SJCRH30 (cell line): Measurements from ENCODE around the gene FMO1. TPM values are rescaled to one million over a fixed set of nuclear protein-coding genes. Genes with fewer than 3 reads are reported as not detected.
A peak's percentile ranks its signal among the peaks of the same experiment; 100 is the strongest.
"Not testable (repeated sequence)": the region's sequence is repeated elsewhere in the genome, so short reads cannot be mapped to it uniquely, and the experiment has no call there.

Source experiments
- DNase-seq, 2 experiments: peaks; one replicate each; pipeline ENCODE4 v3.0.0-alpha.2; 2015 to 2020
- H3K27ac ChIP-seq: fragments of 250-450 bp; sonication (Bioruptor Pico); 2 replicates; pipeline ENCODE4 v1.5.1; 2020; ENCODE audit warnings: mild to moderate bottlenecking, moderate library complexity
- H3K27me3 ChIP-seq: fragments of 250-450 bp; sonication (Bioruptor Pico); 2 replicates; pipeline ENCODE4 v1.5.1; 2020; ENCODE audit warnings: mild to moderate bottlenecking, moderate library complexity
- H3K36me3 ChIP-seq: fragments of 250-450 bp; sonication (Bioruptor Pico); 2 replicates; pipeline ENCODE4 v1.5.1; 2020; ENCODE audit warnings: mild to moderate bottlenecking, moderate library complexity
- H3K4me1 ChIP-seq: fragments of 250-450 bp; sonication (Bioruptor Pico); 2 replicates; pipeline ENCODE4 v1.5.1; 2020; ENCODE audit warnings: mild to moderate bottlenecking, moderate library complexity
- H3K4me3 ChIP-seq: fragments of 250-450 bp; sonication (Bioruptor Pico); 2 replicates; pipeline ENCODE4 v1.5.1; 2020; ENCODE audit warnings: mild to moderate bottlenecking, moderate library complexity
- H3K9me3 ChIP-seq: fragments of 250-450 bp; sonication (Bioruptor Pico); replicated peaks from 2 replicates; pipeline ENCODE4 v1.5.1; 2020; ENCODE audit warnings: mild to moderate bottlenecking, moderate library complexity
- total RNA-seq: library from RNA; depleted of rRNA; stranded (reverse); fragments of >200 nt; shearing (Covaris generic); gene quantifications from 2 replicates; pipeline ENCODE4 v1.2.3, GENCODE V29; 2014

Gene FMO1
- total RNA-seq, 1 experiment from 2014 or later = not detected

DNA sequence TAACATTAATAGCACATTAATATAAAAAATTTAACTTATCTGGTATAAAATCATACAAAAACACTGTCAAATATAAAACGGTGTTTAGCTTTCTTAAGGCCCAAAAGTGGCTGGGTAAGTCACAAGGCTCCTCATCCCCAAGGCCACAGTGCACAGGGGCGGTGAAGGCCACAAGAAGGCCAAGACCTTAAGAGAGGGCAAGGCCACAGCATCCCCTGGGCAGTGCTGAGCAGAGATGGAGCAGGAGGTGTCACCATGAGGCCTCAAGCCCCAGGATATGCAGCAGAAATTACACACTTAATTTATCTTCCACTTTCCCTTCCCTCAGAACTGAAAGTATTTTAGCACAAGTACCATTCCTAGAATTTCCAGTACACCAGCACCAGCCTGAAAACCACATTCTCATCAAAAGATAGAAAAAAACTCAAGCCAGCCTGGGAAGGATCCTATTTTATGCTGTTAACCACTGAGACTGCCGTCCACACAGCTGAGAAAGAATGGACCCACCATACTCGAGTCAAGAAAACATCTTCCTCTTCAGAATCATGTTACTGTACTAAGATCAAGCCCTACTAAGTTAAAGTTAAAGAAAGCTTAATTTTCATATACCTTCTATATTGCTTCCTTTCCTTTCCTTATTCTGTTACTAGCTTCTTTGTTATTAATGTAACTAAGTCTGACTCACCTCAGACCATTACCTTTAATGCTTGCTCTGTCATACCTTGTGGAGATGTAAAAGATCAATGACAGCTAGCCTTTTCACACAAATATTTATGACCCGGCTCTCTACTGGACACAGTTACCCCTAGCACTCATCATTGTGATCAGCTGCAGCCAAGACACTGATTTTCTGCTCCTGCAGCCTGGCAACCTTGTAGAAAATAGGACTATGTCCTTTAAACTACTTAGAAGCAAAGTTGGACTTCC is 26.4 kb upstream of the FMO1 start:
- no peaks in the 10 kb centered on the region for H3K27me3 ChIP-seq
- H3K4me3 ChIP-seq = no peak overlapping the region
- DNase-seq = no peak
- no peak overlapping the region for H3K27ac ChIP-seq
- H3K9me3 ChIP-seq = no peaks in the 10 kb centered on the region
- H3K4me1 ChIP-seq = 0 out of 2 replicates have a peak, but pooled peaks cover 15% of the 10 kb centered on the region
- H3K36me3 ChIP-seq = no peaks in the 10 kb centered on the region

DNA sequence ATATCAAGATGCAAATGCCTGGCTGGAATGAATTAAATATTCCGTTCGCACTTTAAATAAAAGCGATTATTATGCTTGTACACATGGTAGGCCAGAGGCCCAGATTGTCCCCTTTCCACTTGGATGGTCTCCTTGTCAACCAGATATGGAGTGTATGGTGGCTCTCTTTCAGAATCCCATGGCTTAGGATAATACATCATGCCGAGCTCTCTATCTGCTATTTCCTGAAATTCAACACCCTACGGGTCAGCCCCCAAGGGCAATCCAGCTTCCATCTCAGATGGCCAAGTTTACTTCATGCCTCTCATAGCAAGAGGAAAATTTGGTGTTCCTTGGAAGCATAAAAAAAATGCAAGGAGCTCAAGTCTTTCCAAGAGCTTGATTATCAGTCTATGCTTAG is 25.4 kb upstream of the FMO1 start:
- DNase-seq = peak; percentile 28 to 59
- no peak overlapping the region for H3K27ac ChIP-seq
- H3K9me3 ChIP-seq = no peaks in the 10 kb centered on the region

DNA sequence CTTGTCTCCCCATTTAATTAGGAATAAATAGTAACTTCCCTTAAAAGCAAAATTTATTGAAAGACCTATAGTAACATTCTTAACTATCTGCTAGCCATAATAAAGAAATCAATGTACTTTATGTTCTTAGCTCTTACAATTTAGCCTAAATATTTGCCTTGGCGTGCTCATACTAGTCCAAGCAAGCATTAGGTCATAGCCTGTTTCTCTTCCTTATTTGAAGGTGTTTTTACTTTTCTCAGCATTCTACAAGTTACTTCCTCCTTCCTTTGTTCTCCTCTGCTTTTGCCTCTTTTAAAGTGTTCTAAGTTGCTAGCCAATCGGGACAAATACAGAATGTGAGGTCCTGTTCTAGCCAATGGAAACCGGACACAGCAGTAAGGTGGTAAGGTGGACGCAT is 24.0 kb upstream of the FMO1 start:
- 0 out of 2 replicates have a peak, but pooled peaks cover 15% of the 10 kb centered on the region for H3K4me1 ChIP-seq
- not testable (repeated sequence) for H3K36me3 ChIP-seq, H3K27ac ChIP-seq, H3K27me3 ChIP-seq, DNase-seq, H3K4me3 ChIP-seq, H3K9me3 ChIP-seq

More for the DNA sequence above, 25.4 kb upstream of the FMO1 start:
- H3K4me3 ChIP-seq = no peak overlapping the region
- H3K4me1 ChIP-seq = 0 out of 2 replicates have a peak, but pooled peaks cover 15% of the 10 kb centered on the region
- no peaks in the 10 kb centered on the region for H3K36me3 ChIP-seq
- no peaks in the 10 kb centered on the region for H3K27me3 ChIP-seq

DNA sequence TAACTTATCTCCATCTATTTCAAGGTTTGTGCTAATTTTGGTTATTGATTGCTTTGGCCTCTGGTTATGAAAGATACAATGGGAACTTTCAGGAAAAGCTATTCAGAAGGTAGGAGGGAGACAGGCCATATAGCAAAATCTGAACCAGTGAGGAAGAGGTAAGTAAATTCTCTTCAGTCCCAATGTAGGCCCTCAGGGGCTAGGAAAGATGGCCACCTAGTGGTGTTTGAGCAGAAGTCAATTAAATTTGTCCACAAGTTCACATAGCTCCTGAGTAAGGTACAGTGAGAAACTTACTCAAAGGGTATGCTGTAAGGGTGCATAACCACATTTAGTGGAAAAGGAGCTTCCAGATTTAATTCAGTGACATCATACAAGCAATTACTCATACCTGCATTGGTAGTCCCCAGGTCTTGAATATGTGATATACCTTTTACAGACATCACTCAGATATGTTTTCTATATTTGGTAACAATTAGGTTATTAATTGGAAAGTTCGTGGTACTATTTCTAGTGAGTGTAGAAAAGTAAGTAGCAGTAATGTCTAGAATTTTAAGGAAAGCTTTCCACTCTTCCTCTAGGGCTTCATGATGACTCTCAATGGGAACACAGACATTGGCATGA is 21.4 kb upstream of the FMO1 start:
- Histone ChIP-seq H3K9me3 (no peaks in the 10 kb centered on the region), H3K4me1 (0 out of 2 replicates have a peak, but pooled peaks cover 6% of the 10 kb centered on the region), H3K27ac (no peak overlapping the region), H3K36me3 (no peaks in the 10 kb centered on the region), H3K4me3 (no peak overlapping the region), H3K27me3 (no peaks in the 10 kb centered on the region)
- peak; percentile 37 to 76 for DNase-seq

DNA sequence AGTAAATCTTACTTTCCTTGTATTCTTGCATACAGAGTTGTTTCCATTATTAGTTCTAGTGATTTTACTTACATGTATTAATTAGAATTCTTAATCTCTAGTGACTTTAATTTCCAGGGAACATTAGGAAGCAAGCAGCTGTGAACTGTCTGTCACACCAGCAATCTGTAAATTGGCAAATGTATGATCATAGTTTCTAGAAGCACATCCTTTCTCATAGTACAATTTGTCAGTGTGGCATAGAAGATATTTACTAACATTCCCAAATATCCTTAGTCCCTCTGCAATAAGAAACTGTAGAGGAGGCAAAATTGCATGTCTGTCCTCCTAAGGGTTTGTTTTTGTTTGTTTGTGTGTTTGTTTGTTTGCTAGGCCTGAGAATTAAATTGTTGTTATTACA is 17.0 kb upstream of the FMO1 start:
- Histone ChIP-seq H3K36me3 (no peaks in the 10 kb centered on the region), H3K4me3 (no peak overlapping the region), H3K4me1 (no peaks in the 10 kb centered on the region), H3K27me3 (no peaks in the 10 kb centered on the region), H3K9me3 (no peaks in the 10 kb centered on the region), H3K27ac (no peak overlapping the region)
- no peak for DNase-seq

DNA sequence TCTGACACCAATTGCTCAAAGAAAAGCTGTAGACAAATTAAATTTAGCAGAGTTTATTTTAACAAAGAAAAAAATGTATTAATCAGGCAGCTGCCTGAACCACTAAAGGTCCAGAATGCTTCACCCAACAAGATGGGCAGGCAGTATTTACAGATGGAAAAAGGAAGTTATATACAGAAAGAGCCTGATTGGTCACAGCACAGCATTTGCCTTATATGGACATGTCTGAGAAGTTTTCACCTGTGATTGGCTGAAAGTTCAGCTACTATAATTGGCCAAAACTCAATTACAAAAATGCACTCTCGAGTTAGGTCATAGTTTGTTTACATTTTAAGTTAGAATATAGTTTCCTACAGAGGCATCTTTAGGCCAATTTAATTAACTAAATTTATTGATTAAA is 15.1 kb upstream of the FMO1 start:
- no peaks in the 10 kb centered on the region for H3K9me3 ChIP-seq
- no peak for DNase-seq
- H3K4me1 ChIP-seq = no peaks in the 10 kb centered on the region
- H3K36me3 ChIP-seq = no peaks in the 10 kb centered on the region
- H3K27ac ChIP-seq = no peak overlapping the region
- H3K4me3 ChIP-seq = no peak overlapping the region
- no peaks in the 10 kb centered on the region for H3K27me3 ChIP-seq

DNA sequence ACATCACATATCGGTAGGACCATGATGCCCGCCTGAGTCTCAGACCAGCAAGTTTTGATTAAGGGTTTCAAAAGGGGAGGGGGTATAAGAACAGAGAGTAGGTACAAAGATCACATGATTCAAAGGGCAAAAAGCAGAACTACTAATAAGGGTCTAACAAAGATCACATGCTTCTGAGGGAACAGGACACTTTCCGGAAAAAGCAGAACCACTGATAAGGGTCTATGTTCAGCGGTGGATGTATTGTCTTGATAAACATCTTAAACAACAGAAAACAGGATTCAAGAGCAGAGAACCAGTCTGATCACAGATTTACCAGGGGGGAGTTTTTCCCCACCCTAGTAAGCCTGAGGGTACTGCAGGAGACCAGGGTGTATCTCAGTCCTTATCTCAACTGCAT is 12.1 kb upstream of the FMO1 start:
- H3K4me3 ChIP-seq, H3K36me3 ChIP-seq, H3K27ac ChIP-seq, DNase-seq, H3K9me3 ChIP-seq, H3K4me1 ChIP-seq, H3K27me3 ChIP-seq: not testable (repeated sequence)

DNA sequence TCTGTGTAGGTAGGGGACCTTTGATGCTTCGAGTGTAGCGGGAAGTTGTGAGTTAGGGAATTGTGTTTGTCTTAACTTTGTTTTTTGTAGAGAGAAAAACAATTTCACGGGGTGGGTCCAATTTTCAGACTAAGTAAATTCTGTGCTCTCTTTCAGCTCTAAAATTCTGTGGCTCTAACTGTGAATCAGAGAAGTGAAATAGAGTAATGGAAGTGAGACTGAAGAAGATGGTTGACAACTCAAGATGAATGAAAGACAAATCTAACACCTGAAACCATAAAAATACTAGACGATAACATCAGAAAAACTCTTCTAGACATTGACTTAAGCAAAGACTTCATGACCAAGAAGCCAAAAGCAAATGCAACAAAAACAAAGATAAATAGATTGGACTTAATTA is 4.4 kb upstream of the FMO1 start:
- H3K27me3 ChIP-seq = no peaks in the 10 kb centered on the region
- H3K9me3 ChIP-seq = no peaks in the 10 kb centered on the region
- H3K27ac ChIP-seq = no peak overlapping the region
- H3K4me3 ChIP-seq = no peak overlapping the region
- no peaks in the 10 kb centered on the region for H3K4me1 ChIP-seq
- no peak for DNase-seq
- H3K36me3 ChIP-seq = no peaks in the 10 kb centered on the region

DNA sequence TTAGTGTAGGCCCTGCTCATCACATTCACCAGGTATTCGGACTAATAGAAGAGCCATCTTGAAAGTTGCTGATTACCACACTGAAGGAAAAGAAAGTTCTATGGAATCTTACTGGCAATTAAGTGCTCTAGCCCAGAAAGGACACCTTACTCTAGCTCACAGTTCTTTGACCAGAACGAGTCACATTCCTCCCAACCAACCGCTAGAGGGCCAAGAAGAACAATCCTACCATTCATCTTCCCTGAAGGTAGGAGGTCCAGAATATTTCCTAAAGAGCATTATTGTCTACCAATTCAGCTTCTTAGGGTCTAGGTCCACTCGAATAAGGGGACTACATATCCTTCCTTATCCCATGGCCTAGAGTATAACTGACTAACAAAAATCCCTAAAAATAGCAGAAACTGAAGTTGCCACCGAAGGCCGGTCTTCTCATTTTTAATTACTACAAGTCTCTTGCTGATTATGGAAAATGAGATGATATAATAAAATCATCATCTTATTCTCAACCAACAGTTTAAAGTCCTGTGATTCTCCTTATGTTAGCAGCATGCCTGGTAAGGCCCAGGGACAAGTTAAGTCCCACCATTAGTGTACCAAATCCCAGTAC is 2.7 kb upstream of the FMO1 start:
- Histone ChIP-seq H3K4me1 (no peaks in the 10 kb centered on the region), H3K36me3 (no peaks in the 10 kb centered on the region), H3K9me3 (no peaks in the 10 kb centered on the region), H3K4me3 (no peak overlapping the region), H3K27me3 (no peaks in the 10 kb centered on the region), H3K27ac (no peak overlapping the region)
- DNase-seq = peak; percentile 17 to 67

DNA sequence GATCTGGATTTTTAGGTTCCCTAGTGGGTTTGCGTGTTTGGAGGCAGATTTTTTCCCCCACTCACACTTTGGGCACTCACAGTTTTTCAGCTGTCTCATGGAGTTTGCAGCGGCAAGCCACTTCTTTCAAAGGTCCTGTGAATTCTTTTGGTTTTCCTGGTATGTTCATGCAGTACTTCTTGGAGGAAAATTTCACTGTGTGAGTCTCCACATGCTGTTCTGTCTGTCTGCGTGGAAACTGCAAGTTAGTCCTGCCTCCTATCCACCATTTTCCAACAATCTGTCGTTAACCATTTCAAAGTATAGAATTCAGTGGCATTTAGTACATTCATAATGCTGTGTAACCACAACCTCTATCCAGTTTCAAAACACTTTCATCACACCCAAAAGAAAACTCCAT is 793 bp upstream of the FMO1 start:
- Histone ChIP-seq H3K27ac (no peak overlapping the region), H3K36me3 (no peaks in the 10 kb centered on the region)
- DNase-seq = no peak

DNA sequence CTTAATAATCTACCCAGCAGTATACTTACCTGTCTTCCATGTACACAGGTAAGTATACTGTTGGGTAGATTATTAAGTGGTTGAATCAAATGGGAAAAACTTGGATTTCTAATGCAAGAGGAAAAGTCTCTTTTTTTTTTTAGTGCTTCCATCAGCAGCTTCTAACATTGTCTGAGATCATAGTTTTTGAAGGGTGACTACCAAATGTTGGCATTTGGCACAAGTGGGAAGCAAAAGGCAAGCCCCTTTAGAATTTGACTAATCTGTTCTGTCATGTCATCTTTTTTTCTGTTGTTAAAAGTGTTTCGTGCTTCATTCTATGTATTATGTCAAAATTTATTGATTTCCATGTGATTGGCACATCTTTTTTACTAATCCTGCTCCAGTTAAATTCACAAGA is 547 bp downstream of the FMO1 start:
- Histone ChIP-seq H3K36me3 (no peaks in the 10 kb centered on the region), H3K27me3 (no peaks in the 10 kb centered on the region), H3K4me1 (peaks cover 9% of the 10 kb centered on the region), H3K9me3 (no peaks in the 10 kb centered on the region), H3K27ac (no peak overlapping the region), H3K4me3 (no peak overlapping the region)
- no peak for DNase-seq

More for the DNA sequence above, 793 bp upstream of the FMO1 start:
- Histone ChIP-seq H3K4me1 (peaks cover 6% of the 10 kb centered on the region), H3K4me3 (no peak overlapping the region), H3K27me3 (no peaks in the 10 kb centered on the region), H3K9me3 (no peaks in the 10 kb centered on the region)

DNA sequence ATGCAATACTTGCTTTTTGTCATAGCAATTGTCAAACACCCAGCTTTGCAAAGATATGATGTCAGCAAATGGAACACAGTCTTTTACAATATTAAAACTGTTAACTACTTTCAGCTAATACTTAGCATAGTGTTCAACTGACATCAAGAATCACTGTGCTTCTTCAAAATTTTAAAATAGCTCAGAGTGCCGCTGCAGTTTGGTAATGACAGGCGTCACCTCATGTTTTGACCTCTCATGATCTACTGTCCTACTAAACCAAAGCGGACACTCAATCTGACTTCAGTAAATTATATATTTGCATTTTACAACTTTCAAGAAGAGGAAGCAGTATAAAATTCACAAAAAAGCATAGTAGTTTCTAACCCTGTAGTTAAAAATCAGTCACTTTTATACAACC is 2.0 kb downstream of the FMO1 start:
- H3K27ac ChIP-seq = no peak overlapping the region
- H3K9me3 ChIP-seq = no peaks in the 10 kb centered on the region
- H3K36me3 ChIP-seq = no peaks in the 10 kb centered on the region
- no peaks in the 10 kb centered on the region for H3K27me3 ChIP-seq
- DNase-seq = no peak
- no peak overlapping the region for H3K4me3 ChIP-seq
- peaks cover 9% of the 10 kb centered on the region for H3K4me1 ChIP-seq

DNA sequence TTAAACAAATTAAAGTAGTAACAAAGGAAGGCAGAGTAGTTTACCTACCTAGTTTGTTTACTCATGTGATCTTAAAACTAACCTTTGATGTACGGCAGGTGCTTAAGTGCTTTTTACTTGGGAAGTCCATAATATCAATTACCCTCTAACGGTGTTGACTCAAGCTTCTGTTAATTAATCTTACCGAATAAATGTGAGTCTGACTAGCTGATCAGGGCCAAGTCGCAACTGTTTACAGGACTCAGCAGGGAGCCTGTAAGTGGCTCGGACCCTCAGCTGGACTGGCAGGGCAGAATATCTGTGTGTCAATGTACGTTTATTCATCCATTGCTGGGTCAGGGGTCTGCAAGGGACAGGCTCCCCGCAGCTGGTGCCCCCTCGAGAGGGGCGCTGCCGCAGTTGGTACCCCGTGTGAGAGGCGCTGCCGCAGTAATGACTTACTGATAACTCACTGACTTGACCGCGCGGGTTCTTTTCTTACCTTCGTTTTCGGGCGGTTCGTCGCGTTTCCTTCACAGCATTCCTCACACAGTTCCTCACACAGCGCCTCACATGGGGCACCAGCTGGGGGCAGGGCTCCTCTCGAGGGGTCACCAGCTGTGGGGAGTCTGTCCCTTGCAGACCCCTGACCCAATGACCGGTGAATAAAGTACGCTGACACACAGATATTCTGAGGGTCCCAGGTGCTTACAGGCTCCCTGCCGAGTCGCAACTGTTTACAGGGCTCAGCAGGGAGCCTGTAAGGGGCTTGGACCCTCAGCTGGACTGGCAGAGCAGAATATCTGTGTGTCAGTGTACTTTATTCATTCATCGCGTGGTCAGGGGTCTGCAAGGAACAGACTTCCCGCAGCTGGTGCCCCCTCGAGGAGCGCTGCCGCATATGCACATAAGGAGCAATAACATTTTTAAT is 3.0 kb downstream of the FMO1 start:
- H3K36me3 ChIP-seq = no peaks in the 10 kb centered on the region
- no peak overlapping the region for H3K4me3 ChIP-seq
- peak in 1 of 2 experiments; percentile 16 for DNase-seq
- no peak overlapping the region for H3K27ac ChIP-seq
- peaks cover 9% of the 10 kb centered on the region for H3K4me1 ChIP-seq
- no peaks in the 10 kb centered on the region for H3K27me3 ChIP-seq
- H3K9me3 ChIP-seq = no peaks in the 10 kb centered on the region

DNA sequence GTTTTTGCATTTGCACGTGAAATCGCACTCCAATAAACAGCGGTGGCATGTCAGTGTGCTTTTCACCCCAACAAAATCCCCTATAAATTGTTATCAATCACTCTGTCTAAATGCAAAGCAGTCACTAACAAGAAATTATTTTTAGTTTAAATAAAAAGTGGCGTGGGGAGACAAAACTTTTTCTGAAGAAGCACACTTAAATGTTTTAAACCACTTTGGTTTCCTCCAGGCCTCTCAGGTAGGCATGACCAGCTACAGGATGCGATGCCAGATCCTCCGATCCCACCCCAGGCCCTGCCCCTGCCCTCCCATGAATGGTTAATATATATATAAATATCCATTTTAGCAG is 3.6 kb downstream of the FMO1 start:
- Histone ChIP-seq H3K36me3 (no peaks in the 10 kb centered on the region), H3K27ac (no peak overlapping the region), H3K27me3 (no peaks in the 10 kb centered on the region), H3K4me3 (no peak overlapping the region), H3K9me3 (no peaks in the 10 kb centered on the region), H3K4me1 (peaks cover 9% of the 10 kb centered on the region)
- no peak for DNase-seq
